ENCODE results near the gene GAST. TPM values are rescaled to one million over a fixed set of nuclear protein-coding genes. Genes with fewer than 3 reads are reported as not detected.

GAST gene
- total RNA-seq, 1 donor from 2014 or later, result not detected

GRCh38 chr17:41710472-41711090 is 1.6 kb upstream of the GAST start:
- Histone ChIP-seq H3F3A (ENCODE audit: low read depth) (no peaks in the 10 kb centered on the region), H3K9ac (no peak overlapping the region), H3K36me3 (no peaks in the 10 kb centered on the region), H3K4me3 (no peak overlapping the region), H3K27me3 (peaks cover 75% of the 10 kb centered on the region), H4K20me1 (ENCODE audit: low read depth) (no peaks in the 10 kb centered on the region), H3K9me3 (ENCODE audit: low read depth) (no peaks in the 10 kb centered on the region), H3K79me2 (ENCODE audit: low read depth) (no peaks in the 10 kb centered on the region), H3K27ac (no peak overlapping the region), H3K4me1 (peaks cover 5% of the 10 kb centered on the region), H2AFZ (replicated peaks) (no peak overlapping the region), H3K4me2 (no peak overlapping the region)
- Mint-ChIP-seq H3K27me3 (ENCODE audit: insufficient read depth, low read depth) (peaks cover 6% of the 10 kb centered on the region), H3K36me3 (no peaks in the 10 kb centered on the region), H3K9me3 (no peaks in the 10 kb centered on the region), H3K4me3 (peak overlapping the region; percentile 72), H3K4me1 (peaks cover 34% of the 10 kb centered on the region), H3K27ac (peak overlapping the region; percentile 46)
- no peak for DNase-seq (ENCODE audit: low spot score)
- TF ChIP-seq, protein P1, sequence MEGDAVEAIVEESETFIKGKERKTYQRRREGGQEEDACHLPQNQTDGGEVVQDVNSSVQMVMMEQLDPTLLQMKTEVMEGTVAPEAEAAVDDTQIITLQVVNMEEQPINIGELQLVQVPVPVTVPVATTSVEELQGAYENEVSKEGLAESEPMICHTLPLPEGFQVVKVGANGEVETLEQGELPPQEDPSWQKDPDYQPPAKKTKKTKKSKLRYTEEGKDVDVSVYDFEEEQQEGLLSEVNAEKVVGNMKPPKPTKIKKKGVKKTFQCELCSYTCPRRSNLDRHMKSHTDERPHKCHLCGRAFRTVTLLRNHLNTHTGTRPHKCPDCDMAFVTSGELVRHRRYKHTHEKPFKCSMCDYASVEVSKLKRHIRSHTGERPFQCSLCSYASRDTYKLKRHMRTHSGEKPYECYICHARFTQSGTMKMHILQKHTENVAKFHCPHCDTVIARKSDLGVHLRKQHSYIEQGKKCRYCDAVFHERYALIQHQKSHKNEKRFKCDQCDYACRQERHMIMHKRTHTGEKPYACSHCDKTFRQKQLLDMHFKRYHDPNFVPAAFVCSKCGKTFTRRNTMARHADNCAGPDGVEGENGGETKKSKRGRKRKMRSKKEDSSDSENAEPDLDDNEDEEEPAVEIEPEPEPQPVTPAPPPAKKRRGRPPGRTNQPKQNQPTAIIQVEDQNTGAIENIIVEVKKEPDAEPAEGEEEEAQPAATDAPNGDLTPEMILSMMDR (IDR thresholded peaks at IDR 0.05), result no peak
- TF ChIP-seq EZH2phosphoT487 (IDR thresholded peaks at IDR 0.05) (no peak), EZH2 (IDR thresholded peaks at IDR 0.05) (no peak)

GRCh38 chr17:41717408-41718286 is 5.5 kb downstream of the GAST start:
- Mint-ChIP-seq H3K27ac (peak overlapping the region; percentile 33), H3K9me3 (no peaks in the 10 kb centered on the region), H3K36me3 (no peaks in the 10 kb centered on the region), H3K4me1 (peaks cover 17% of the 10 kb centered on the region), H3K4me3 (no peak overlapping the region), H3K27me3 (ENCODE audit: insufficient read depth, low read depth) (peaks cover 8% of the 10 kb centered on the region)
- DNase-seq (ENCODE audit: low spot score), result no peak
- H3K4me1 ChIP-seq, result no peaks in the 10 kb centered on the region
- H3K4me3 ChIP-seq, result no peak overlapping the region
- no peaks in the 10 kb centered on the region for H3K9me3 ChIP-seq (ENCODE audit: low read depth)
- TF ChIP-seq EZH2phosphoT487 (IDR thresholded peaks at IDR 0.05) (no peak), EZH2 (IDR thresholded peaks at IDR 0.05) (no peak)
- TF ChIP-seq, protein P1 (IDR thresholded peaks at IDR 0.05), result no peak
- no peaks in the 10 kb centered on the region for H4K20me1 ChIP-seq (ENCODE audit: low read depth)
- H3K9ac ChIP-seq, result no peak overlapping the region
- no peaks in the 10 kb centered on the region for H3K79me2 ChIP-seq (ENCODE audit: low read depth)
- H3K27me3 ChIP-seq, result peaks cover 10% of the 10 kb centered on the region
- no peak overlapping the region for H3K4me2 ChIP-seq
- H3F3A ChIP-seq (ENCODE audit: low read depth), result no peaks in the 10 kb centered on the region
- no peak overlapping the region for H3K27ac ChIP-seq
- H3K36me3 ChIP-seq, result no peaks in the 10 kb centered on the region
- H2AFZ ChIP-seq (replicated peaks), result peak overlapping the region; percentile 46

- Histone ChIP-seq H2AFZ (replicated peaks) (peak overlapping the region; percentile 46), H3K27ac (no peak overlapping the region), H3K79me2 (ENCODE audit: low read depth) (no peaks in the 10 kb centered on the region), H3K9me3 (ENCODE audit: low read depth) (no peaks in the 10 kb centered on the region), H4K20me1 (ENCODE audit: low read depth) (no peaks in the 10 kb centered on the region), H3K4me3 (no peak overlapping the region), H3K9ac (no peak overlapping the region), H3F3A (ENCODE audit: low read depth) (no peaks in the 10 kb centered on the region), H3K4me1 (no peaks in the 10 kb centered on the region), H3K4me2 (no peak overlapping the region), H3K27me3 (peaks cover 4% of the 10 kb centered on the region), H3K36me3 (no peaks in the 10 kb centered on the region)
- H3K4me1 Mint-ChIP-seq, result peaks cover 17% of the 10 kb centered on the region
- peaks cover 8% of the 10 kb centered on the region for H3K27me3 Mint-ChIP-seq (ENCODE audit: insufficient read depth, low read depth)
- TF ChIP-seq, protein P1 (IDR thresholded peaks at IDR 0.05), result no peak
- no peak for TF ChIP-seq EZH2phosphoT487 (IDR thresholded peaks at IDR 0.05)
- H3K4me3 Mint-ChIP-seq, result no peak overlapping the region
- DNase-seq (ENCODE audit: low spot score), result no peak
- H3K9me3 Mint-ChIP-seq, result no peaks in the 10 kb centered on the region
- H3K27ac Mint-ChIP-seq, result no peak overlapping the region
- no peaks in the 10 kb centered on the region for H3K36me3 Mint-ChIP-seq
These were observed 6.1 kb downstream of the GAST start for GRCh38 chr17:41718287-41718645.
